Glutamatergic neuron (in vitro differentiated cells): Measurements from ENCODE around the gene HLX. TPM values are rescaled to one million over a fixed set of nuclear protein-coding genes. Genes with fewer than 3 reads are reported as not detected.

Source experiments
- DNase-seq: peaks from one replicate; pipeline ENCODE4 v3.0.0; 2022
- H3K27ac Mint-ChIP-seq: one replicate; pipeline ENCODE4 v1.8.0; 2020; ENCODE audit warnings: mild to moderate bottlenecking, mixed read lengths, inconsistent platforms; ENCODE audit not compliant: unreplicated experiment
- H3K27me3 Mint-ChIP-seq: one replicate; pipeline ENCODE4 v1.8.0; 2020; ENCODE audit warnings: mild to moderate bottlenecking, moderate library complexity, mixed read lengths, inconsistent platforms; ENCODE audit not compliant: unreplicated experiment
- H3K36me3 Mint-ChIP-seq: one replicate; pipeline ENCODE4 v1.8.0; 2020; ENCODE audit warnings: mild to moderate bottlenecking, mixed read lengths, inconsistent platforms; ENCODE audit not compliant: unreplicated experiment
- H3K4me1 Mint-ChIP-seq: one replicate; pipeline ENCODE4 v1.8.0; 2020; ENCODE audit warnings: mild to moderate bottlenecking, low read depth, mixed read lengths, inconsistent platforms; ENCODE audit not compliant: unreplicated experiment
- H3K4me3 Mint-ChIP-seq: one replicate; pipeline ENCODE4 v1.8.0; 2020; ENCODE audit warnings: mild to moderate bottlenecking, mixed read lengths, inconsistent platforms; ENCODE audit not compliant: unreplicated experiment
- H3K9me3 Mint-ChIP-seq: one replicate; pipeline ENCODE4 v1.8.0; 2020; ENCODE audit warnings: mild to moderate bottlenecking, moderate library complexity, mixed read lengths, inconsistent platforms; ENCODE audit not compliant: unreplicated experiment
- CTCF ChIP-seq: fragments of 200-600 bp; sonication (generic); IDR thresholded peaks from one replicate; pipeline ENCODE4 v1.5.0; 2021; ENCODE audit not compliant: partially characterized antibody, unreplicated experiment
- total RNA-seq: library from RNA; stranded (reverse); fragmentation: NEBNext Ultra II Directional; extraction: Animal tissue kit (Norgen Biotek cat#: 25700); gene quantifications from one replicate; pipeline ENCODE4 v1.2.1, GENCODE V29; 2021; ENCODE audit not compliant: unreplicated experiment

Gene HLX
- total RNA-seq, 1 donor from 2014 or later: 0.56 TPM

GRCh38 chr1:220917535-220918209 lies 38.4 kb downstream of the HLX start:
- peaks cover 3% of the 10 kb centered on the region for H3K9me3 Mint-ChIP-seq
- DNase-seq: no peak
- H3K27ac Mint-ChIP-seq: no peak overlapping the region
- H3K27me3 Mint-ChIP-seq: no peaks in the 10 kb centered on the region
- no peaks in the 10 kb centered on the region for H3K36me3 Mint-ChIP-seq
- peaks cover 10% of the 10 kb centered on the region for H3K4me1 Mint-ChIP-seq
- no peak for TF ChIP-seq CTCF
- H3K4me3 Mint-ChIP-seq: no peak overlapping the region

- TF ChIP-seq CTCF: no peak
- Mint-ChIP-seq H3K4me1 (peaks cover 10% of the 10 kb centered on the region), H3K36me3 (no peaks in the 10 kb centered on the region), H3K4me3 (no peak overlapping the region), H3K27ac (no peak overlapping the region), H3K27me3 (no peaks in the 10 kb centered on the region), H3K9me3 (peaks cover 3% of the 10 kb centered on the region)
- DNase-seq: no peak
Observed at GRCh38 chr1:220918285-220918951, 39.2 kb downstream of the HLX start.

- H3K9me3 Mint-ChIP-seq: peaks cover 2% of the 10 kb centered on the region
- H3K36me3 Mint-ChIP-seq: no peaks in the 10 kb centered on the region
- H3K4me3 Mint-ChIP-seq: no peak overlapping the region
- no peak for TF ChIP-seq CTCF
- H3K4me1 Mint-ChIP-seq: peaks cover 8% of the 10 kb centered on the region
- no peak overlapping the region for H3K27ac Mint-ChIP-seq
- DNase-seq: no peak
- no peaks in the 10 kb centered on the region for H3K27me3 Mint-ChIP-seq
Observed at GRCh38 chr1:220920967-220921366, 41.7 kb downstream of the HLX start.

GRCh38 chr1:220921498-220921897 lies 42.3 kb downstream of the HLX start:
- no peak overlapping the region for H3K4me3 Mint-ChIP-seq

More at GRCh38 chr1:220921498-220921897, 42.3 kb downstream of the HLX start:
- no peaks in the 10 kb centered on the region for H3K36me3 Mint-ChIP-seq
- no peak for DNase-seq
- peaks cover 12% of the 10 kb centered on the region for H3K4me1 Mint-ChIP-seq
- TF ChIP-seq CTCF: no peak
- H3K27me3 Mint-ChIP-seq: no peaks in the 10 kb centered on the region
- no peak overlapping the region for H3K27ac Mint-ChIP-seq
- H3K9me3 Mint-ChIP-seq: peaks cover 2% of the 10 kb centered on the region
